Stomach (tissue), 4 donors: ENCODE results near the gene FRMPD4.

Source experiments
- EP300 ChIP-seq: sonication (generic); formaldehyde crosslinking; IDR thresholded peaks from one replicate; pipeline ENCODE4 v1.6.1; 2017; ENCODE audit warnings: antibody characterized with exemption
- POLR2A ChIP-seq, 4 donors: fragments of 450-650 bp; IDR thresholded peaks; one replicate each; pipeline ENCODE4 v1.6.1; 2016; ENCODE audit warnings: antibody characterized with exemption in 4 of 4, control low read depth in 2 of 4, mild to moderate bottlenecking in 1 of 4, moderate library complexity in 1 of 4
- TF ChIP-seq, protein P1 (sequence below), 7 experiments: fragments of 450-650 bp in 4 of 7; fragments of 200-600 bp in 3 of 7; sonication (generic) in 3 of 7; IDR thresholded peaks; one replicate each; pipeline ENCODE4 v1.5.1; 2016 to 2019; ENCODE audit warnings: antibody characterized with exemption in 7 of 7, control low read depth in 2 of 7, mild to moderate bottlenecking in 1 of 7

DNA sequence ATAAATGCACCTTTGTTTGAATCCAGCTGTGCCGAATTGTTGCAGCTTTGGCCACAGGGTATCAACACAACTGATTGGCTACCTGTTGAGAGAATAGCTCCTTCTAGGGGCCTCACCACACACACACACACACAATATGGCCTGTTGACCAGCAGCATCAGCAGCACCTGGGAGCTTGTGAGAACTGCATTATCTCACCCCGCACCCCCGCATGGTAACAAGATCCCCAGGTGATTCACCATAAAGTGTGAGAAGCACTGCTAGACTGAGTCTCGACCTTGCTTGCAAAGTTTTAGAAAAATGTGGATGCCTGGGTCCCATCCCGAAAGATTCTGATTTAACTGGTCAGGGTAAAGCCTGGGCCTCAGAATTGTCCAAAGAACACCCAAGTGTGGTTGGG is 476.0 kb downstream of the FRMPD4 start:
- TF ChIP-seq, protein P1, sequence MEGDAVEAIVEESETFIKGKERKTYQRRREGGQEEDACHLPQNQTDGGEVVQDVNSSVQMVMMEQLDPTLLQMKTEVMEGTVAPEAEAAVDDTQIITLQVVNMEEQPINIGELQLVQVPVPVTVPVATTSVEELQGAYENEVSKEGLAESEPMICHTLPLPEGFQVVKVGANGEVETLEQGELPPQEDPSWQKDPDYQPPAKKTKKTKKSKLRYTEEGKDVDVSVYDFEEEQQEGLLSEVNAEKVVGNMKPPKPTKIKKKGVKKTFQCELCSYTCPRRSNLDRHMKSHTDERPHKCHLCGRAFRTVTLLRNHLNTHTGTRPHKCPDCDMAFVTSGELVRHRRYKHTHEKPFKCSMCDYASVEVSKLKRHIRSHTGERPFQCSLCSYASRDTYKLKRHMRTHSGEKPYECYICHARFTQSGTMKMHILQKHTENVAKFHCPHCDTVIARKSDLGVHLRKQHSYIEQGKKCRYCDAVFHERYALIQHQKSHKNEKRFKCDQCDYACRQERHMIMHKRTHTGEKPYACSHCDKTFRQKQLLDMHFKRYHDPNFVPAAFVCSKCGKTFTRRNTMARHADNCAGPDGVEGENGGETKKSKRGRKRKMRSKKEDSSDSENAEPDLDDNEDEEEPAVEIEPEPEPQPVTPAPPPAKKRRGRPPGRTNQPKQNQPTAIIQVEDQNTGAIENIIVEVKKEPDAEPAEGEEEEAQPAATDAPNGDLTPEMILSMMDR (IDR thresholded peaks at IDR 0.05), result no peak
- TF ChIP-seq EP300 (no peak), POLR2A (IDR thresholded peaks at IDR 0.05) (no peak)
